ENCODE measurements around the gene LMBR1L.

Gene LMBR1L

DNA sequence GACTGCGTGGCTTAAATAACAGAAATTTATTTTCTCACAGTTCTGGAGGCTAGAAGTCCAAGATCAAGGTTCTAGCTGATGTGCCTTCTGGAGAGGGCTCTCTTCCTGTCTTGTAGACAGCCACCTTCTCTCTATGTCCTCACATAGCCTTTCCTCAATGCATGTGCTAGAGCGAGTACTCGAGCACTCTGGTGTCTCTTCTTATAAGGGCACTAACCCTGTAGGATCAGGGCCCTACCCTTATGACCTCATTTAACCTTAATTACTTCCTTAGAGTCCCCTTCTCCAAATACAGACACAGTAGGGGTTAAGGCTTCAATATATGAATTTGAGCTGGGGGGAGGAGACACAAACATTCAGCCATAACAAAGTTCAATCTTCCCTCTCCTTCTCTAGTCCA lies 26.2 kb downstream of the LMBR1L start:
- Histone ChIP-seq H3K27ac (ENCODE audit: low read length) (no peak overlapping the region), H3K9ac (ENCODE audit: low read length) (no peak overlapping the region), H2AFZ (ENCODE audit: low read depth, low read length) (no peak overlapping the region), H3K4me1 (ENCODE audit: low read length) (peaks cover 10% of the 10 kb centered on the region), H4K20me1 (ENCODE audit: insufficient read depth, low read length) (no peaks in the 10 kb centered on the region), H3K4me3 (ENCODE audit: low read length) (no peak overlapping the region), H3K36me3 (replicated peaks; ENCODE audit: low read depth, low read length) (no peaks in the 10 kb centered on the region), H3K79me2 (ENCODE audit: low read length) (no peaks in the 10 kb centered on the region), H3K27me3 (ENCODE audit: low read depth, low read length) (peaks cover 13% of the 10 kb centered on the region; the same call in 1 of the 2 replicates), H3K9me3 (ENCODE audit: insufficient read depth, low read length) (no peaks in the 10 kb centered on the region), H3K4me2 (ENCODE audit: low read length) (no peak overlapping the region)
- TF ChIP-seq EZH2phosphoT487 (IDR thresholded peaks at IDR 0.05; ENCODE audit: low read depth) = no peak
- no peak for TF ChIP-seq CTCF (IDR thresholded peaks at IDR 0.05; ENCODE audit: low read depth, low read length)

GRCh38 chr12:49079793-49080192 lies 30.9 kb downstream of the LMBR1L start:
- no peak overlapping the region for H2AFZ ChIP-seq (ENCODE audit: low read depth, low read length)
- H4K20me1 ChIP-seq (ENCODE audit: insufficient read depth, low read length) = no peaks in the 10 kb centered on the region
- H3K9ac ChIP-seq (ENCODE audit: low read length) = no peak overlapping the region
- no peaks in the 10 kb centered on the region for H3K9me3 ChIP-seq (ENCODE audit: insufficient read depth, low read length)
- H3K4me1 ChIP-seq (ENCODE audit: low read length) = no peaks in the 10 kb centered on the region
- H3K27me3 ChIP-seq (ENCODE audit: low read depth, low read length) = 0 out of 2 replicates have a peak, but pooled peaks cover 9% of the 10 kb centered on the region
- no peaks in the 10 kb centered on the region for H3K36me3 ChIP-seq (replicated peaks; ENCODE audit: low read depth, low read length)
- no peaks in the 10 kb centered on the region for H3K79me2 ChIP-seq (ENCODE audit: low read length)
- TF ChIP-seq CTCF (IDR thresholded peaks at IDR 0.05; ENCODE audit: low read depth, low read length) (no peak), EZH2phosphoT487 (IDR thresholded peaks at IDR 0.05; ENCODE audit: low read depth) (no peak)
- no peak overlapping the region for H3K27ac ChIP-seq (ENCODE audit: low read length)
- H3K4me3 ChIP-seq (ENCODE audit: low read length) = no peak overlapping the region
- no peak overlapping the region for H3K4me2 ChIP-seq (ENCODE audit: low read length)

- TF ChIP-seq CTCF (IDR thresholded peaks at IDR 0.05; ENCODE audit: low read depth, low read length) (no peak), EZH2phosphoT487 (IDR thresholded peaks at IDR 0.05; ENCODE audit: low read depth) (no peak)
- Histone ChIP-seq H2AFZ (ENCODE audit: low read depth, low read length) (no peak overlapping the region), H3K79me2 (ENCODE audit: low read length) (peaks cover 5% of the 10 kb centered on the region; the same call in 1 of the 2 replicates), H3K4me3 (ENCODE audit: low read length) (no peak overlapping the region), H3K27ac (ENCODE audit: low read length) (no peak overlapping the region), H3K9me3 (ENCODE audit: insufficient read depth, low read length) (no peaks in the 10 kb centered on the region), H3K27me3 (ENCODE audit: low read depth, low read length) (no peaks in the 10 kb centered on the region), H3K36me3 (replicated peaks; ENCODE audit: low read depth, low read length) (no peaks in the 10 kb centered on the region), H3K4me1 (ENCODE audit: low read length) (peaks cover 10% of the 10 kb centered on the region), H4K20me1 (ENCODE audit: insufficient read depth, low read length) (no peaks in the 10 kb centered on the region), H3K9ac (ENCODE audit: low read length) (no peak overlapping the region), H3K4me2 (ENCODE audit: low read length) (no peak overlapping the region)
These were observed 39.7 kb downstream of the LMBR1L start for GRCh38 chr12:49070971-49071370.

DNA sequence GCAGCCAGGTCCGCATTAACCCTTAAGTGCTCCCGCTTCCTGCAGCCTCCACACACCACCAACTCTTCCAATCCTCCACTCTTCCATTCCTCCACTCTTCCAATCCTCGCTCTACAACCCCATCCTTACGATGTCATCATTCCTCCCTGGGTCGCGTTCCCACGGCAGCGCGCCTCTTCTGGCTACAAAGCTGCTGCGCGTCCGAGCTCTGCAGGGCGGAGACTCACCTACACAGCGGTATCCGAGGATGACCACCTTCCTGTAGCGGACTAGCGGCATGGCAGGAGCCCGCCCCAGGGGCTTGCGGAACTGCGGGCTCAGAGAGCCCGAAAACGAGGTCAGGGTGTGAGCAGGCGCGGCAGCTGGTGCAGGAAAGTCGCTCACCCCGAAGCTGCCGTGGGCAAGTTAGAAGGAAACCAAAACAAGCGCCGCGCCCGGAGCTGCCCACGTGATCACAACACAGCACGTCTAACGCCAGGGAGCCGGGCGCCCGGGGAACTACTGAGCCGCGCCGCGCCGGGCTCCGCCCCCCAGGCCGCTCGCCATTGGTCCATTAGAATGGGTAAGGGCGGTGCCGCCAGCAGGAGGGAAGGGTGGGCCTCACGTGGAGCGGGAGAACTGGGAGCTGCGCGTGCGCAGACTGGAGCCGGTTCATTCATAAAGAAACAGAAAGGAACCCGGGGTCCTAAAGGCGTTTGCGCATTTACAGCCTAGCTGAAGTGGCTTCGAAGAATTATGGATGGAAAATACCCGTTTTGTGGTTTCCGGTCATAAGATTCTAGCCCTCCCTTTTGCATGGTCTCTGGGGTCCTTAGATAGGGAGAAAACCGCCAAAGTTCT lies 40.9 kb downstream of the LMBR1L start, which contains the start of gene RHEBL1:
TSS of gene RHEBL1 (minus strand) at position 473 of the 840 bp plus-strand sequence. CDS start at position 279, 194 bp downstream.
- TF ChIP-seq EZH2phosphoT487 (IDR thresholded peaks at IDR 0.05; ENCODE audit: low read depth) = no peak
- TF ChIP-seq CTCF (IDR thresholded peaks at IDR 0.05; ENCODE audit: low read depth, low read length) = peak; percentile 19; the same call in 1 of the 2 replicates
- Histone ChIP-seq H4K20me1 (ENCODE audit: insufficient read depth, low read length) (no peaks in the 10 kb centered on the region), H2AFZ (ENCODE audit: low read depth, low read length) (peak within 1 kb of the TSS; percentile 93), H3K36me3 (replicated peaks; ENCODE audit: low read depth, low read length) (no peaks in the 10 kb centered on the region), H3K9ac (ENCODE audit: low read length) (peak within 1 kb of the TSS; percentile 75), H3K4me3 (ENCODE audit: low read length) (peak within 1 kb of the TSS; percentile 93), H3K27ac (ENCODE audit: low read length) (peak within 1 kb of the TSS; percentile 79), H3K27me3 (ENCODE audit: low read depth, low read length) (no peaks in the 10 kb centered on the region), H3K79me2 (ENCODE audit: low read length) (peaks cover 5% of the 10 kb centered on the region; the same call in 1 of the 2 replicates), H3K4me2 (ENCODE audit: low read length) (peak within 1 kb of the TSS; percentile 99), H3K9me3 (ENCODE audit: insufficient read depth, low read length) (no peaks in the 10 kb centered on the region), H3K4me1 (ENCODE audit: low read length) (peaks cover 10% of the 10 kb centered on the region)
